ENCODE data around the gene VWA5B1.

Gene VWA5B1

DNA sequence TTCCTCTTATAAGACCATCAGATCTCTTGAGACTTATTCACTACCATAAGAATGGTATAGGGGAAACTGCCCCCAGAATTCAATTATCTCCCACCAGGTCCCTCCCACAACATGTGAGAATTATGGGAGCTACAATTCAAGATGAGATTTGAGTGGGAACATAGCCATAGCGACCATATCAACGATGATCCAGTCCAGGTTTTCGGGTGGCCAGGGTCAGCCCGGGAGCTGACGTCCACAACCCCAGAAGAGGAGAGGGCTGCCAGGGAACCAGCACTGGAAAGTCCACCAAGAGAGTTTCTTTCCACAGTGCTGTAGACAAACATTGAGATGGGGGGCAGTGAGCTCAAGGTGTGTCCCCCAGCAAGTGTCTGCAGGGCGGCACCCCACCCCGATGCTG, 88.4 kb downstream of the VWA5B1 start:
- Histone ChIP-seq H3K27me3 (ENCODE audit: control insufficient read depth, insufficient read depth, low read length) (peaks cover 90% of the 10 kb centered on the region), H3K4me3 (ENCODE audit: low read depth, low read length) (no peak overlapping the region), H3K27ac (ENCODE audit: low read depth, low read length) (no peak overlapping the region), H3K4me1 (ENCODE audit: control insufficient read depth, insufficient read depth, low read length) (no peaks in the 10 kb centered on the region), H3K36me3 (ENCODE audit: control insufficient read depth, insufficient read depth, low read length) (no peaks in the 10 kb centered on the region), H3K9me3 (ENCODE audit: control insufficient read depth, insufficient read depth, low read depth, low read length) (no peaks in the 10 kb centered on the region), H3K9ac (ENCODE audit: low read length) (no peak overlapping the region)

DNA sequence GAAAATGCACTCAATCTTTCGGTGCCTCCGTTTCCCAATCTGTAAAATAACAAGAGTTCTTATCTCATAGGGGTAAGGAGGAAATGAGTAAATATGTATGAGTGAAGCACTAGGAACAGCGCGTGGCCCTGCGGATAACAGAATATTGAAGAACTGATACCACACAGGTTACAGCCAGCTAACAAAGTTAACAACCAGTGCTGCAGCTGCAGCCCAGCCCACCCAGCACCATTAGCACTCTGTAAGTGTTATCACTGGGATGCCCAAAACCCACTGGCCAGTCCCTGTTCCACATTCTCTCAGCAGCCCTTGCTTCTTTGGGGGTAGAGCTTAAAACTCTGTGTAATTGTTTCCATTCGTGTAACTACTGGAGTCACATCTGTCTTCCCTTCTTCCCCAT, 89.5 kb downstream of the VWA5B1 start:
- no peak overlapping the region for H3K9ac ChIP-seq (ENCODE audit: low read length)
- no peaks in the 10 kb centered on the region for H3K36me3 ChIP-seq (ENCODE audit: control insufficient read depth, insufficient read depth, low read length)
- H3K4me1 ChIP-seq (ENCODE audit: control insufficient read depth, insufficient read depth, low read length): 0 out of 2 replicates have a peak, but pooled peaks cover under 1% of the 10 kb centered on the region
- no peak overlapping the region for H3K27ac ChIP-seq (ENCODE audit: low read depth, low read length)
- no peaks in the 10 kb centered on the region for H3K9me3 ChIP-seq (ENCODE audit: control insufficient read depth, insufficient read depth, low read depth, low read length)
- H3K4me3 ChIP-seq (ENCODE audit: low read depth, low read length): no peak overlapping the region
- peaks cover 90% of the 10 kb centered on the region for H3K27me3 ChIP-seq (ENCODE audit: control insufficient read depth, insufficient read depth, low read length)

GRCh38 chr1:20380616-20381035, 90.0 kb downstream of the VWA5B1 start:
- H3K27me3 ChIP-seq (ENCODE audit: control insufficient read depth, insufficient read depth, low read length): peaks cover 90% of the 10 kb centered on the region
- H3K27ac ChIP-seq (ENCODE audit: low read depth, low read length): no peak overlapping the region
- H3K4me1 ChIP-seq (ENCODE audit: control insufficient read depth, insufficient read depth, low read length): 0 out of 2 replicates have a peak, but pooled peaks cover 5% of the 10 kb centered on the region
- no peaks in the 10 kb centered on the region for H3K9me3 ChIP-seq (ENCODE audit: control insufficient read depth, insufficient read depth, low read depth, low read length)
- no peaks in the 10 kb centered on the region for H3K36me3 ChIP-seq (ENCODE audit: control insufficient read depth, insufficient read depth, low read length)
- no peak overlapping the region for H3K9ac ChIP-seq (ENCODE audit: low read length)
- no peak overlapping the region for H3K4me3 ChIP-seq (ENCODE audit: low read depth, low read length)

DNA sequence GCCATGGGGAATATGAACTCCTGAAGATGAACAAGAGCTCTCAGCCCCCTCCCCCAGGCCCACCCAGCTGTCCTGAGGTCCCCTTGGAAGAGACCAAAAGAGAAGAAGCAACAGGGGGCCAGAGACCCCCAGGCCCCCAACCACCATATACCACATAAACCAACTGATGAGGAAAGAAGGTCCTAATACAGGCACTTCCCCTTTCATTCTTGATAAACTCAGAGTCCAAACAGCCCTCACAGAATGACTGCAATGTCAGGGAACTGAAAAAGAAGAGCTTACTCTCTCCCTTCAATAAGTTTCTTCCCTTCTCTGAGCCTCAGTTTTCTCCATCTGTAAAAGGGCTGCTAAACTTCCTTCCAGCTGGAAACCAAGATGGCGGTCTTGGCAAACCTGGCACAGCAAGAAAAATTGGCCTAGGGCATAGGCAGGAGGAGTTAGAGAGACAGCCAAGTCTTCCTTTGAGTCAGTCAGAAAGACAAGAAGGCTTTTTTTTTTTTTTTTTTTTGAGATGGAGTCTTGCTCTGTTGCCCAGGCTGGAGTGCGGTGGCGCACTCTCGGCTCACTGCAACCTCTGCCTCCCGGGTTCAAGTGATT, 90.5 kb downstream of the VWA5B1 start:
- Histone ChIP-seq H3K9me3 (ENCODE audit: control insufficient read depth, insufficient read depth, low read depth, low read length) (no peaks in the 10 kb centered on the region), H3K4me3 (ENCODE audit: low read depth, low read length) (no peak overlapping the region), H3K4me1 (ENCODE audit: control insufficient read depth, insufficient read depth, low read length) (0 out of 2 replicates have a peak, but pooled peaks cover 7% of the 10 kb centered on the region), H3K27me3 (ENCODE audit: control insufficient read depth, insufficient read depth, low read length) (peaks cover 90% of the 10 kb centered on the region), H3K36me3 (ENCODE audit: control insufficient read depth, insufficient read depth, low read length) (no peaks in the 10 kb centered on the region), H3K9ac (ENCODE audit: low read length) (no peak overlapping the region), H3K27ac (ENCODE audit: low read depth, low read length) (no peak overlapping the region)

DNA sequence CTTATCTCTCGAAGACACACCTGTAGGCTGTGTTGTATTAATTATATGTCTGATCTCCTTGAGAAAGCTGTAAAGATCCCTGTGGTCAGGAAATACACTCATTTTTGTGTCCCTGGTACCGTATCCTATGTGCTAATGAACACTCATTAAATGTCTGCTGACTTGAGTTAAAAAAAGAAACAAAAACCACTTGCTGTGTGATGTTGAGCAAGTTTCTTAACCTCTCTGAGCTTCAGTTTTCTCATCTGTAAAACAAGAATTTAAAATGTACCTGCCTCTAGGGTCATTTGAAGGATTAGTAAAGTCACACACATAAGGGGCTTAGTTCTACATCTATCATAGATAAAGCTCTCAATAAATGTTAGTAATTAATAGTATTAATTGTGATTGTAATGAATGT, 91.3 kb downstream of the VWA5B1 start:
- H3K27ac ChIP-seq (ENCODE audit: low read depth, low read length): no peak overlapping the region
- no peaks in the 10 kb centered on the region for H3K9me3 ChIP-seq (ENCODE audit: control insufficient read depth, insufficient read depth, low read depth, low read length)
- H3K4me1 ChIP-seq (ENCODE audit: control insufficient read depth, insufficient read depth, low read length): 0 out of 2 replicates have a peak, but pooled peaks cover 7% of the 10 kb centered on the region
- H3K4me3 ChIP-seq (ENCODE audit: low read depth, low read length): no peak overlapping the region
- no peak overlapping the region for H3K9ac ChIP-seq (ENCODE audit: low read length)
- peaks cover 91% of the 10 kb centered on the region for H3K27me3 ChIP-seq (ENCODE audit: control insufficient read depth, insufficient read depth, low read length)
- H3K36me3 ChIP-seq (ENCODE audit: control insufficient read depth, insufficient read depth, low read length): no peaks in the 10 kb centered on the region

DNA sequence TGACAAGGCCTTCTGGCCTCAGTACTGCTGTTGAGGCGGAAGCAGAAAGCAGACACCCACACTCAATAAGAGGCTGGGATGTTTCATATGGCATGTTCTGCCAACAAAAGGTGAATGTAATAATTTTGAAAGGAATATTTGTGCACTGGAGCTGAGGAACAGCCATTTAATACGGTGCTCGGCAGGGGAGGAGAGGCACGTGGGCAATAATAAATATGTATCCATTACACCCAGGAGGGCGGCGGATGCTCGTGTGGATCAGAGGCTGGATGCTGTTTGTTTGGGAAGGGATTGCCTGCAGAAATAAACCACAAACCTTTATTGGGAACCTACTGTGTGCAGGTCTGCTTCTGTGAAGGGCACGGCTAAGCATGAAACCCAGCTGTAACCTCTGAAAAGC, 92.0 kb downstream of the VWA5B1 start:
- no peaks in the 10 kb centered on the region for H3K36me3 ChIP-seq (ENCODE audit: control insufficient read depth, insufficient read depth, low read length)
- H3K27me3 ChIP-seq (ENCODE audit: control insufficient read depth, insufficient read depth, low read length): peaks cover 91% of the 10 kb centered on the region
- no peak overlapping the region for H3K4me3 ChIP-seq (ENCODE audit: low read depth, low read length)
- no peaks in the 10 kb centered on the region for H3K9me3 ChIP-seq (ENCODE audit: control insufficient read depth, insufficient read depth, low read depth, low read length)
- no peak overlapping the region for H3K9ac ChIP-seq (ENCODE audit: low read length)
- H3K4me1 ChIP-seq (ENCODE audit: control insufficient read depth, insufficient read depth, low read length): 0 out of 2 replicates have a peak, but pooled peaks cover 7% of the 10 kb centered on the region
- H3K27ac ChIP-seq (ENCODE audit: low read depth, low read length): no peak overlapping the region

- no peaks in the 10 kb centered on the region for H3K9me3 ChIP-seq (ENCODE audit: control insufficient read depth, insufficient read depth, low read depth, low read length)
- H3K9ac ChIP-seq (ENCODE audit: low read length): no peak overlapping the region
- no peaks in the 10 kb centered on the region for H3K36me3 ChIP-seq (ENCODE audit: control insufficient read depth, insufficient read depth, low read length)
- no peak overlapping the region for H3K4me3 ChIP-seq (ENCODE audit: low read depth, low read length)
- peaks cover 92% of the 10 kb centered on the region for H3K27me3 ChIP-seq (ENCODE audit: control insufficient read depth, insufficient read depth, low read length)
- 0 out of 2 replicates have a peak, but pooled peaks cover 7% of the 10 kb centered on the region for H3K4me1 ChIP-seq (ENCODE audit: control insufficient read depth, insufficient read depth, low read length)
- H3K27ac ChIP-seq (ENCODE audit: low read depth, low read length): no peak overlapping the region
These were observed 93.0 kb downstream of the VWA5B1 start for GRCh38 chr1:20383631-20384030.

- Histone ChIP-seq H3K27ac (ENCODE audit: low read depth, low read length) (no peak overlapping the region), H3K36me3 (ENCODE audit: control insufficient read depth, insufficient read depth, low read length) (no peaks in the 10 kb centered on the region), H3K9me3 (ENCODE audit: control insufficient read depth, insufficient read depth, low read depth, low read length) (no peaks in the 10 kb centered on the region), H3K4me3 (ENCODE audit: low read depth, low read length) (no peak overlapping the region), H3K9ac (ENCODE audit: low read length) (no peak overlapping the region), H3K27me3 (ENCODE audit: control insufficient read depth, insufficient read depth, low read length) (peaks cover 91% of the 10 kb centered on the region), H3K4me1 (ENCODE audit: control insufficient read depth, insufficient read depth, low read length) (0 out of 2 replicates have a peak, but pooled peaks cover 7% of the 10 kb centered on the region)
These were observed 95.0 kb downstream of the VWA5B1 start for GRCh38 chr1:20385630-20386029.

- Histone ChIP-seq H3K9me3 (ENCODE audit: control insufficient read depth, insufficient read depth, low read depth, low read length) (no peaks in the 10 kb centered on the region), H3K4me1 (ENCODE audit: control insufficient read depth, insufficient read depth, low read length) (0 out of 2 replicates have a peak, but pooled peaks cover 7% of the 10 kb centered on the region), H3K4me3 (ENCODE audit: low read depth, low read length) (no peak overlapping the region), H3K9ac (ENCODE audit: low read length) (no peak overlapping the region), H3K27me3 (ENCODE audit: control insufficient read depth, insufficient read depth, low read length) (peaks cover 93% of the 10 kb centered on the region), H3K36me3 (ENCODE audit: control insufficient read depth, insufficient read depth, low read length) (no peaks in the 10 kb centered on the region), H3K27ac (ENCODE audit: low read depth, low read length) (no peak overlapping the region)
These were observed 95.8 kb downstream of the VWA5B1 start for GRCh38 chr1:20386323-20387081.

DNA sequence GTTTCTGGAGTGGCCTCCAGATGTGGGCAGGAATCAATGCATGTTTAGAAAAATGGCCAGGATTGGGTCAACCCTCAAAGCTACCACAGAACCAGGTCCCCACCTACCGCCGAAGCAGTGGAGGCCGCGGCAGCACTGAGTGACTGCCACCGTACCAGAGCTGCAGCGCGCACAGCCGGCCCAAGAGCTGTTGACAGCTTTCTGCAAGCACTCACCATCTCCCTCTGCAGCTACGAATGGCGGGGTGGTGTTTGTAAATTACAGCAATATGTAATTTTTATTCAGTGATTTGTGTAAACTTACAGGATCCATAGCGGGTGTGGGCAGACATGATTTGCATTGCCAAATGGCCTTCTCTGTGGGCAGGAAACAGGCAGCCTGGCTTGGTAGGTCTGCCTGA, 98.9 kb downstream of the VWA5B1 start:
- 0 out of 2 replicates have a peak, but pooled peaks cover 7% of the 10 kb centered on the region for H3K4me1 ChIP-seq (ENCODE audit: control insufficient read depth, insufficient read depth, low read length)
- no peak overlapping the region for H3K9ac ChIP-seq (ENCODE audit: low read length)
- no peaks in the 10 kb centered on the region for H3K9me3 ChIP-seq (ENCODE audit: control insufficient read depth, insufficient read depth, low read depth, low read length)
- no peaks in the 10 kb centered on the region for H3K36me3 ChIP-seq (ENCODE audit: control insufficient read depth, insufficient read depth, low read length)
- peaks cover 95% of the 10 kb centered on the region for H3K27me3 ChIP-seq (ENCODE audit: control insufficient read depth, insufficient read depth, low read length)
- no peak overlapping the region for H3K27ac ChIP-seq (ENCODE audit: low read depth, low read length)
- no peak overlapping the region for H3K4me3 ChIP-seq (ENCODE audit: low read depth, low read length)

DNA sequence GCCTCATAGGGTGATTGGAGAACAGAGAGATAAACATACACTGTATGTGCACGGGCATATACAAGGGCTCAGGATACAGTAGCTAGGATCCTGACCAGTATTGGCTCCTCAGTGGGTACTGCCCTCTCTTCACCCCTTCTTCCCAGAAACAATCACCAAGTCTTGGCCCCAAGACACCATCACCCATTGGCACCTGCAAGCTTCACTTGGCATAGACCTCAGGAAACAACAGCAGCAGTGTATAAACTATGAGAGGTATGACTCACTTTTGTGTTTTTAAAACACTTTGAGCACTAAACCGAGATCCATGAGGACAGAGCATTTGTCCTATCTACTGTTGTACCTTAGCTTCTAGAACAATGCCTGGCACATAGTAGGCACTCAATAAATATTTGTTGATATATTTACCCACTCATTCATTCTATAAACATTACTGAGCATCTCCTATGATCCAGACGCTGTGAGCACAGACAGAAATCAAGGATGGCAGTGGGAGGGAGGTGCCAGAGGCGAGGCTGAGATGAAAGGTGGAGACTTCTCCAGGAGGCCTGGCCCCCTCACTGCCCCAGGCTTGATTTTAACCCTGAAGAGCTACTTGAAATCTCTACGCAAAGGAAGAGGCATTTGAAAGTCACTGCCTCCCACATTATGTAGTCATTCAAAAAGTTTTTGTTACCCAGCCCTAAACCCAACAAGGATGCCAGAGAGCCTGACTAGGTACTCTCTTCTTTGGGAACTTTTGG, 100.1 kb downstream of the VWA5B1 start:
- Histone ChIP-seq H3K4me3 (ENCODE audit: low read depth, low read length) (no peak overlapping the region), H3K4me1 (ENCODE audit: control insufficient read depth, insufficient read depth, low read length) (0 out of 2 replicates have a peak, but pooled peaks cover under 1% of the 10 kb centered on the region), H3K9ac (ENCODE audit: low read length) (no peak overlapping the region), H3K27ac (ENCODE audit: low read depth, low read length) (no peak overlapping the region), H3K9me3 (ENCODE audit: control insufficient read depth, insufficient read depth, low read depth, low read length) (no peaks in the 10 kb centered on the region), H3K27me3 (ENCODE audit: control insufficient read depth, insufficient read depth, low read length) (peaks cover 83% of the 10 kb centered on the region), H3K36me3 (ENCODE audit: control insufficient read depth, insufficient read depth, low read length) (no peaks in the 10 kb centered on the region)

Measured in HUES6 (cell line).